C4-2B (cell line): ENCODE data around the gene NEAT1.

Experiments used
- ZFX ChIP-seq: fragments of 450-650 bp; IDR thresholded peaks from 2 replicates; pipeline ENCODE4 v1.6.1; 2017
- TF ChIP-seq, protein P1 (sequence below): fragments of 450-650 bp; conservative IDR thresholded peaks from 2 replicates; pipeline ENCODE4 v1.5.1; 2017; ENCODE audit warnings: mild to moderate bottlenecking

DNA sequence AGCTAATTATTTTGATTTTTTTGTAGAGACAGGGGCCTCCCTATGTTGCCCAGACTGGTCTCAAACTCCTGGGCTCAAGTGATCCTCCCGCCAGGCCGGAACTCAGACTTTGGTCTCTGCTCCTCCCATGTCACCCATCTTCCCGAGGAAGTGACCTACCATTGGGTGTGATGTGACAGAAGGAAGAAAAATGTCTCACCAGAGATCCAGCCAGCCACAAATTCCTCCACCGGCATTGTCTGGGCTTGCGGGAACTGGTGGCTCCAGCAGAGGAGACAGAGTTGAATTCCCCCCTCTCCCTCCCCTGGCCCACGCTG is 40.9 kb upstream of the NEAT1 start:
- TF ChIP-seq, protein P1, sequence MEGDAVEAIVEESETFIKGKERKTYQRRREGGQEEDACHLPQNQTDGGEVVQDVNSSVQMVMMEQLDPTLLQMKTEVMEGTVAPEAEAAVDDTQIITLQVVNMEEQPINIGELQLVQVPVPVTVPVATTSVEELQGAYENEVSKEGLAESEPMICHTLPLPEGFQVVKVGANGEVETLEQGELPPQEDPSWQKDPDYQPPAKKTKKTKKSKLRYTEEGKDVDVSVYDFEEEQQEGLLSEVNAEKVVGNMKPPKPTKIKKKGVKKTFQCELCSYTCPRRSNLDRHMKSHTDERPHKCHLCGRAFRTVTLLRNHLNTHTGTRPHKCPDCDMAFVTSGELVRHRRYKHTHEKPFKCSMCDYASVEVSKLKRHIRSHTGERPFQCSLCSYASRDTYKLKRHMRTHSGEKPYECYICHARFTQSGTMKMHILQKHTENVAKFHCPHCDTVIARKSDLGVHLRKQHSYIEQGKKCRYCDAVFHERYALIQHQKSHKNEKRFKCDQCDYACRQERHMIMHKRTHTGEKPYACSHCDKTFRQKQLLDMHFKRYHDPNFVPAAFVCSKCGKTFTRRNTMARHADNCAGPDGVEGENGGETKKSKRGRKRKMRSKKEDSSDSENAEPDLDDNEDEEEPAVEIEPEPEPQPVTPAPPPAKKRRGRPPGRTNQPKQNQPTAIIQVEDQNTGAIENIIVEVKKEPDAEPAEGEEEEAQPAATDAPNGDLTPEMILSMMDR, result no peak
- no peak for TF ChIP-seq ZFX
